H1 (cell line): Measurements from ENCODE around the gene DDX23. TPM values are rescaled to one million over a fixed set of nuclear protein-coding genes. Genes with fewer than 3 reads are reported as not detected.
"Not testable (repeated sequence)": the region's sequence is repeated elsewhere in the genome, so short reads cannot be mapped to it uniquely, and the experiment has no call there.

Experiments
- CTCF ChIA-PET: fragments of 300-600 bp; sonication (Branson Sonifier 250); formaldehyde crosslinking; loops from one replicate; lab custom pipeline; 2021; ENCODE audit not compliant: partially characterized antibody; lab: Charles Lee
- POLR2A ChIA-PET: fragments of 300-600 bp; sonication (Branson Sonifier 250); formaldehyde crosslinking; loops from one replicate; lab custom pipeline; 2021; ENCODE audit warnings: inconsistent platforms; ENCODE audit not compliant: partially characterized antibody; lab: Charles Lee
- DNase-seq, 2 experiments: peaks; one replicate each; pipeline versions ENCODE4 v3.0.0 to v3.0.0-alpha.2; 2010 to 2022; ENCODE audit warnings: low spot score in 2 of 2, low read depth in 1 of 2, mixed read lengths in 1 of 2
- FAIRE-seq: peaks from 2 replicates; lab custom pipeline; 2011; peaks lifted over from hg19 to GRCh38; lab: Jason Lieb, UNC
- H2AFZ ChIP-seq: 2 replicates; pipeline ENCODE4 v1.8.1; 2012; ENCODE audit warnings: low read length, inconsistent platforms
- H2AK5ac ChIP-seq: 2 replicates; pipeline ENCODE4 v1.6.1; 2013; ENCODE audit warnings: low read depth, low read length
- H2BK120ac ChIP-seq: replicated peaks from 2 replicates; pipeline ENCODE3; 2013; ENCODE audit warnings: low read depth, low read length, inconsistent platforms
- H2BK12ac ChIP-seq: 2 replicates; pipeline ENCODE4 v1.6.1; 2013; ENCODE audit warnings: low read depth, low read length
- H2BK15ac ChIP-seq: 2 replicates; pipeline ENCODE4 v1.6.1; 2013; ENCODE audit warnings: low read length
- H2BK20ac ChIP-seq: 2 replicates; pipeline ENCODE4 v1.6.1; 2013; ENCODE audit warnings: low read length
- H2BK5ac ChIP-seq: 2 replicates; pipeline ENCODE4 v1.6.1; 2013; ENCODE audit warnings: low read depth, low read length
- H3K14ac ChIP-seq: 2 replicates; pipeline ENCODE4 v1.6.1; 2013; ENCODE audit warnings: inconsistent platforms; ENCODE audit not compliant: insufficient read length
- H3K18ac ChIP-seq: 2 replicates; pipeline ENCODE4 v1.6.1; 2013; ENCODE audit warnings: low read length; ENCODE audit errors: extremely low read depth
- H3K23ac ChIP-seq: 2 replicates; pipeline ENCODE4 v1.6.1; 2013; ENCODE audit warnings: inconsistent platforms; ENCODE audit not compliant: insufficient read length
- H3K23me2 ChIP-seq: 2 replicates; pipeline ENCODE4 v1.6.1; 2013; ENCODE audit warnings: low read depth, low read length
- H3K27ac ChIP-seq: 2 replicates; pipeline ENCODE4 v1.6.1; 2011; ENCODE audit warnings: low read depth, low read length, inconsistent platforms
- H3K27me3 ChIP-seq, 4 experiments: replicated peaks in 1 of 4; 1 replicate in 1 of 4; 2 replicates in 3 of 4; pipeline versions ENCODE4 v1.6.1 to v1.8.1; 2011 to 2013; ENCODE audit warnings: low read length in 3 of 4, mild to moderate bottlenecking in 3 of 4, inconsistent platforms in 2 of 4, mixed read lengths in 2 of 4, moderate library complexity in 1 of 4; ENCODE audit not compliant: control insufficient read depth in 3 of 4, insufficient read depth in 3 of 4; ENCODE audit errors: extremely low read depth in 1 of 4
- H3K36me3 ChIP-seq, 4 experiments: 2 replicates each; pipeline versions ENCODE4 v1.6.1 to v1.8.1; 2011 to 2013; ENCODE audit warnings: mild to moderate bottlenecking in 4 of 4, low read length in 3 of 4, moderate library complexity in 2 of 4, control low read depth in 1 of 4, inconsistent platforms in 1 of 4; ENCODE audit not compliant: insufficient read depth in 4 of 4, control insufficient read depth in 2 of 4
- H3K4ac ChIP-seq: replicated peaks from 2 replicates; pipeline ENCODE3; 2013; ENCODE audit warnings: low read length, low read depth, mixed read lengths, inconsistent platforms; ENCODE audit not compliant: insufficient read length
- H3K4me1 ChIP-seq, 4 experiments: replicated peaks in 1 of 4; 1 replicate in 1 of 4; 2 replicates in 3 of 4; pipeline versions ENCODE4 v1.6.1 to v1.8.1; 2011 to 2013; ENCODE audit warnings: low read length in 3 of 4, inconsistent platforms in 2 of 4, mixed read lengths in 1 of 4; ENCODE audit not compliant: insufficient read depth in 4 of 4, control insufficient read depth in 3 of 4
- H3K4me2 ChIP-seq, 2 experiments: 2 replicates each; pipeline versions ENCODE4 v1.6.1 to v1.8.1; 2011 to 2013; ENCODE audit warnings: low read depth in 2 of 2, low read length in 2 of 2, control low read depth in 1 of 2, inconsistent platforms in 1 of 2, mild to moderate bottlenecking in 1 of 2; ENCODE audit not compliant: insufficient read depth in 1 of 2
- H3K4me3 ChIP-seq, 4 experiments: fragments of 200-600, 300-600 bp in 1 of 4; sonication (generic), shearing (Covaris generic), sonication (Bioruptor Twin) in 1 of 4; 2 replicates each; pipeline versions ENCODE4 v1.5.1 to v1.8.1; 2011 to 2016; ENCODE audit warnings: low read length in 4 of 4, low read depth in 3 of 4, control low read depth in 2 of 4, inconsistent platforms in 2 of 4, mild to moderate bottlenecking in 2 of 4, mixed read lengths in 1 of 4, moderate library complexity in 1 of 4; ENCODE audit not compliant: insufficient read depth in 2 of 4; ENCODE audit errors: extremely low read depth in 1 of 4
- H3K56ac ChIP-seq: replicated peaks from 2 replicates; pipeline ENCODE3; 2013; ENCODE audit warnings: low read depth, mild to moderate bottlenecking, mixed read lengths, low read length, inconsistent platforms; ENCODE audit not compliant: insufficient read length
- H3K79me1 ChIP-seq: 2 replicates; pipeline ENCODE4 v1.6.1; 2013; ENCODE audit warnings: low read depth, low read length, control low read depth
- H3K79me2 ChIP-seq, 2 experiments: 2 replicates each; pipeline versions ENCODE4 v1.6.1 to v1.8.1; 2012 to 2013; ENCODE audit warnings: low read length in 2 of 2, mild to moderate bottlenecking in 2 of 2, inconsistent platforms in 1 of 2; ENCODE audit not compliant: insufficient read depth in 2 of 2, control insufficient read depth in 1 of 2
- H3K9ac ChIP-seq, 4 experiments: replicated peaks in 1 of 4; 1 replicate in 1 of 4; 2 replicates in 3 of 4; pipeline versions ENCODE4 v1.6.1 to v1.8.1; 2011 to 2013; ENCODE audit warnings: low read depth in 3 of 4, low read length in 3 of 4, control low read depth in 2 of 4, mild to moderate bottlenecking in 2 of 4, moderate library complexity in 2 of 4, inconsistent platforms in 1 of 4; ENCODE audit errors: extremely low read depth in 1 of 4
- H3K9me3 ChIP-seq, 2 experiments: 2 replicates each; pipeline versions ENCODE4 v1.6.1 to v1.8.1; 2012 to 2013; ENCODE audit warnings: mild to moderate bottlenecking in 2 of 2, moderate library complexity in 2 of 2, control low read depth in 1 of 2, inconsistent platforms in 1 of 2, low read depth in 1 of 2, low read length in 1 of 2, mixed read lengths in 1 of 2; ENCODE audit not compliant: insufficient read depth in 2 of 2
- H4K20me1 ChIP-seq, 2 experiments: replicated peaks in 1 of 2; 2 replicates each; pipeline versions ENCODE3 to v1.8.1; 2011 to 2013; ENCODE audit warnings: inconsistent platforms in 2 of 2, low read length in 2 of 2, mild to moderate bottlenecking in 1 of 2; ENCODE audit not compliant: insufficient read depth in 2 of 2, control insufficient read depth in 1 of 2
- H4K5ac ChIP-seq: 2 replicates; pipeline ENCODE4 v1.6.1; 2013; ENCODE audit warnings: low read length, low read depth, mixed read lengths, inconsistent platforms; ENCODE audit not compliant: insufficient read length
- H4K8ac ChIP-seq: 2 replicates; pipeline ENCODE4 v1.8.0; 2013; ENCODE audit warnings: mild to moderate bottlenecking, moderate library complexity, low read length, inconsistent platforms; ENCODE audit not compliant: insufficient read depth; ENCODE audit errors: extremely low read depth
- H4K91ac ChIP-seq: replicated peaks from 2 replicates; pipeline ENCODE3; 2013; ENCODE audit warnings: low read length, mixed read lengths, inconsistent platforms; ENCODE audit not compliant: insufficient read length
- WGBS, 2 experiments: shearing (Covaris generic) in 1 of 2; methylation state at CpG; one replicate each; pipeline versions ENCODE4 v1.1.6 to v1.1.7; 2013 to 2015; ENCODE audit warnings: low lambda C conversion rate in 2 of 2, mixed read lengths in 2 of 2, inconsistent platforms in 1 of 2, low coverage in 1 of 2, missing lambda C conversion rate in 1 of 2; ENCODE audit not compliant: insufficient replicate concordance in 2 of 2, insufficient coverage in 1 of 2, insufficient read length in 1 of 2; ENCODE audit errors: extremely low coverage in 1 of 2, missing lambda C conversion rate in 1 of 2; 5-methylcytosine and 5-hydroxymethylcytosine counted together
- polyA plus RNA-seq, 7 experiments: library from polyadenylated mRNA; depleted of rRNA in 3 of 7; stranded (reverse) in 5 of 7; unstranded in 2 of 7; fragments of >200 nt in 5 of 7; fragments of 200-250 nt in 2 of 7; gene quantifications; 1 replicate in 5 of 7; 2 replicates in 1 of 7; 4 replicates in 1 of 7; pipeline versions ENCODE4 v1.2.1 to v1.2.3, GENCODE V29; 2011 to 2013; ENCODE audit warnings: missing spikeins in 2 of 7, mixed read lengths in 2 of 7
- total RNA-seq: library from RNA; stranded (reverse); fragmentation: NEBNext Ultra II Directional; extraction: Animal tissue kit (Norgen Biotek cat#: 25700); gene quantifications from 2 replicates; pipeline ENCODE4 v1.2.1, GENCODE V29; 2021

DDX23 gene
- total and polyA plus RNA-seq, 2 of the 8 experiments (the other 6 are each of a cell fraction or from before 2014, with no cell fraction given): 43.5 to 107 TPM

DNA sequence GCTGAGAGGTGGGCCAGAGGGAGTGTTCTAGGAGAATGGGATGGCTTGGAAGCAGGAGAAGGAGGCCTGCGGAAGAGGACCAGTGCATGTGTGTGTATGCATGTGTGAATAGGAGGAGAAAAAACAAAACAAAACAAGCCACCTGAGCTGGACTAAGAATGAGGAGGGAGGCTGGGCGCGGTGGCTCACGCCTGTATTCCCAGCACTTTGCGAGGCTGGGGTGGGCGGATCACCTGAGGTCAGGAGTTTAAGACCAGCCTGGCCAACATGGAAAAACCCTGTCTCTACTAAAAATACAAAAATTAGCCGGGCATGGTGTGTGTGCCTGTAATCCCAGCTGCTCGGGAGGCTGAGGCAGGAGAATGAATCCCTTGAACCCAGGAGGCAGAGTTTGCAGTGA, 21.6 kb upstream of the DDX23 start:
- not testable (repeated sequence) for H4K91ac ChIP-seq, H3K27ac ChIP-seq, H3K79me1 ChIP-seq, H2BK5ac ChIP-seq, H3K4me2 ChIP-seq, H2AFZ ChIP-seq, H3K4ac ChIP-seq, H3K4me3 ChIP-seq, H3K27me3 ChIP-seq, H2BK120ac ChIP-seq, H3K23ac ChIP-seq, H3K14ac ChIP-seq, H3K9ac ChIP-seq, FAIRE-seq, H4K20me1 ChIP-seq, H2AK5ac ChIP-seq, H3K18ac ChIP-seq, H3K23me2 ChIP-seq, H3K56ac ChIP-seq, DNase-seq, H3K79me2 ChIP-seq, H4K5ac ChIP-seq, H3K36me3 ChIP-seq, H3K9me3 ChIP-seq, H2BK15ac ChIP-seq, H3K4me1 ChIP-seq, H4K8ac ChIP-seq, H2BK12ac ChIP-seq, H2BK20ac ChIP-seq
- ChIA-PET POLR2A (interaction anchor here (2.5 to 23.7 kb wide), 2 partner anchors 9 to 13 kb away, joined by 13 to 651 read pairs; partner anchors contain the start of genes DDX23 and RND1), CTCF (interaction anchor here (1.2 to 26.4 kb wide), 8 partner anchors 9 to 121 kb away, joined by 4 to 678 read pairs (median 4); partner anchors contain the start of genes DDX23, RND1 and WNT1)
- WGBS, 2 experiments: 89% methylated on average over 8 of the region's 8 CpGs; no CpG with 5 or more reads in 1 of the 2 experiments
